HUES64 (cell line): ENCODE results near the gene TMEM183A.
"Not testable (repeated sequence)": the region's sequence is repeated elsewhere in the genome, so short reads cannot be mapped to it uniquely, and the experiment has no call there.

Experiments used
- H3K27ac ChIP-seq: 2 replicates; pipeline ENCODE4 v1.7.0; 2013; ENCODE audit warnings: low read depth, low read length, inconsistent platforms
- H3K27me3 ChIP-seq: 2 replicates; pipeline ENCODE4 v1.6.1; 2013; ENCODE audit warnings: mild to moderate bottlenecking, low read length; ENCODE audit not compliant: insufficient read depth
- H3K36me3 ChIP-seq: 2 replicates; pipeline ENCODE4 v1.6.1; 2013; ENCODE audit warnings: mild to moderate bottlenecking, low read length; ENCODE audit not compliant: insufficient read depth
- H3K4me1 ChIP-seq: 2 replicates; pipeline ENCODE4 v1.6.1; 2013; ENCODE audit warnings: mild to moderate bottlenecking, low read length, moderate library complexity; ENCODE audit not compliant: insufficient read depth
- H3K4me3 ChIP-seq: 2 replicates; pipeline ENCODE4 v1.5.1; 2013; ENCODE audit warnings: mild to moderate bottlenecking, low read length, moderate library complexity
- H3K9ac ChIP-seq: 2 replicates; pipeline ENCODE4 v1.6.1; 2013; ENCODE audit warnings: mild to moderate bottlenecking, low read depth, low read length
- H3K9me3 ChIP-seq: 2 replicates; pipeline ENCODE4 v1.6.1; 2013; ENCODE audit warnings: low read depth, low read length; ENCODE audit not compliant: insufficient read depth
- WGBS: fragments of 150-250, 120-280 bp; methylation state at CpG from one replicate; pipeline ENCODE4 v1.1.7; 2013; ENCODE audit warnings: missing lambda C conversion rate; 5-methylcytosine and 5-hydroxymethylcytosine counted together

TMEM183A gene

DNA sequence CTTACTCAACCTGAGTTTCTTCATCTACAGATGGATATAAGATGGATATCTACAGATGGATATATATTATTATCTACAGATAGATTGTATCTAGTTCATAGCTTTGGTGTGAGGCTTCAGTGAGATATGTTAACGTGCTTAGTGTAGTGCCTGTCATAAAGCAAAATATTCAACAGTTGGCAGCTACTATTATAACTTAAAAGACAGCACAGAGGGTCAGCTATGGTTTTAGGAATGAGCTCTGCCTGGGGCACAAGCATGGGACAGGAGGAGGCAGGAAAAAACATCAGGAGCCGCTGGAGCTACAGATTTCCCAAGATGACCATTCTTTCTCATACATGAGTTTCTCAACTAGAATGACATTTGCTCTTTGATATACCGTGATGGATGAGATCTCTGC lies 38.8 kb upstream of the TMEM183A start:
- H3K4me1 ChIP-seq: peaks cover 9% of the 10 kb centered on the region
- 92% methylated on average over 2 of the region's 3 CpGs for WGBS
- no peak overlapping the region for H3K9ac ChIP-seq
- no peaks in the 10 kb centered on the region for H3K9me3 ChIP-seq
- H3K27me3 ChIP-seq: peaks cover 12% of the 10 kb centered on the region
- peak overlapping the region; percentile 89 for H3K4me3 ChIP-seq
- no peak overlapping the region for H3K27ac ChIP-seq
- H3K36me3 ChIP-seq: peaks cover 4% of the 10 kb centered on the region; the same call in 1 of the 2 replicates

- Histone ChIP-seq H3K27ac (no peak overlapping the region), H3K27me3 (peaks cover 17% of the 10 kb centered on the region), H3K9ac (no peak overlapping the region), H3K36me3 (peaks cover 3% of the 10 kb centered on the region; the same call in 1 of the 2 replicates), H3K9me3 (no peaks in the 10 kb centered on the region), H3K4me3 (peak overlapping the region; percentile 4; the same call in 1 of the 2 replicates), H3K4me1 (peaks cover 9% of the 10 kb centered on the region)
- WGBS: 41% methylated on average over 5 of the region's 5 CpGs
These were observed 38.3 kb upstream of the TMEM183A start for GRCh38 chr1:202968895-202969295.

GRCh38 chr1:202972046-202972445 lies 35.1 kb upstream of the TMEM183A start:
- Histone ChIP-seq H3K27ac (no peak overlapping the region), H3K9ac (no peak overlapping the region), H3K9me3 (no peaks in the 10 kb centered on the region), H3K4me3 (no peak overlapping the region), H3K27me3 (peaks cover 27% of the 10 kb centered on the region), H3K4me1 (peaks cover 9% of the 10 kb centered on the region), H3K36me3 (no peaks in the 10 kb centered on the region)
- WGBS: 60% methylated on average over 3 of the region's 4 CpGs

DNA sequence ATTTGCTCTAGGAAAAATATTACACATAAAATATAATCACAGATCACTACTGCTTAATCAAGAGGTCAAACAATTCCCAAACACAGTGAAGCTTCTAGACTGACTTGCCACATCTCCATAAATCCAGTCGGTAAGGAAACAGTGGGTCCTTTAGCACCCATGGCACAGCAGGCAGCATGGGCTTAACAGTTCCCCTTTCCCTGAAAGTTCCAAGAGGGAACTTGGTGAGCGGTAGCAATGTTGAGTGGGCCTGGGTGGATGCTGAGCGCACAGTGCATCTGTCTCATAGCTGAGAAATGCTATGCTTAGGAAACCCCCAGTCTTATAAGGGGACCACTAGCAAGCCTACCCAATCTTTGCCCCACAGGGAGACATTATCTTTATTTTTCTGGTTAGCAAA lies 32.3 kb upstream of the TMEM183A start:
- Histone ChIP-seq H3K9ac (no peak overlapping the region), H3K9me3 (no peaks in the 10 kb centered on the region), H3K27me3 (peaks cover 17% of the 10 kb centered on the region), H3K27ac (no peak overlapping the region), H3K4me1 (no peaks in the 10 kb centered on the region; the same call in 1 of the 2 replicates), H3K36me3 (no peaks in the 10 kb centered on the region), H3K4me3 (no peak overlapping the region)
- WGBS: 90% methylated on average over 3 of the region's 3 CpGs

- H3K36me3 ChIP-seq: no peaks in the 10 kb centered on the region
- H3K27ac ChIP-seq: no peak overlapping the region
- 80% methylated on average over 3 of the region's 3 CpGs for WGBS
- no peak overlapping the region for H3K4me3 ChIP-seq
- H3K27me3 ChIP-seq: peaks cover 15% of the 10 kb centered on the region
- H3K4me1 ChIP-seq: no peaks in the 10 kb centered on the region; the same call in 1 of the 2 replicates
- H3K9me3 ChIP-seq: no peaks in the 10 kb centered on the region
- H3K9ac ChIP-seq: no peak overlapping the region
These were observed 30.5 kb upstream of the TMEM183A start for GRCh38 chr1:202976633-202977032.

DNA sequence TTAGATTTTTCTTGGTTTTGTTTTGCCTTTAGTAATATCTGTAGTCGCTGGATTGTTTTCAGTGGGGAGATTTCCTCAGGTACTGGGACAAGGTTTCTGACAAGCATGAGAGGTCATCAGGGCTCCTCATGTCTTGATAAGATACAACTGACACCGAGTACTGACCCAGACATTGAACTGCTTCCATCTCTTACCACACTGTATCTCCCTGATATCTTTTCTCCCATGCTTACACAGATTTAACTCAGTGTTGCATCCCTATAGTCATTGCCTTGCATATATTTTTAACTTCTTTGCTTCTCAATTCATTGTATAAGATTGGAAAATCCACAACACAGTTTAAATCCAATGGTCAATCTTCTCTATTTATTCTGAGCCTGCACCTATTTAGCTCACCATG lies 27.7 kb upstream of the TMEM183A start:
- Histone ChIP-seq H3K27ac (no peak overlapping the region), H3K9me3 (no peaks in the 10 kb centered on the region), H3K4me3 (no peak overlapping the region), H3K27me3 (peaks cover 5% of the 10 kb centered on the region; the same call in 1 of the 2 replicates), H3K4me1 (no peaks in the 10 kb centered on the region; the same call in 1 of the 2 replicates), H3K9ac (no peak overlapping the region), H3K36me3 (no peaks in the 10 kb centered on the region)
- 88% methylated on average over 2 of the region's 2 CpGs for WGBS

GRCh38 chr1:202981939-202982338 lies 25.2 kb upstream of the TMEM183A start:
- peaks cover 1% of the 10 kb centered on the region; the same call in 1 of the 2 replicates for H3K27me3 ChIP-seq
- WGBS: 93% methylated on average over 2 of the region's 2 CpGs
- H3K9me3 ChIP-seq: no peaks in the 10 kb centered on the region
- no peak overlapping the region for H3K9ac ChIP-seq
- no peaks in the 10 kb centered on the region for H3K36me3 ChIP-seq
- H3K4me1 ChIP-seq: no peaks in the 10 kb centered on the region; the same call in 1 of the 2 replicates
- no peak overlapping the region for H3K4me3 ChIP-seq
- H3K27ac ChIP-seq: no peak overlapping the region

DNA sequence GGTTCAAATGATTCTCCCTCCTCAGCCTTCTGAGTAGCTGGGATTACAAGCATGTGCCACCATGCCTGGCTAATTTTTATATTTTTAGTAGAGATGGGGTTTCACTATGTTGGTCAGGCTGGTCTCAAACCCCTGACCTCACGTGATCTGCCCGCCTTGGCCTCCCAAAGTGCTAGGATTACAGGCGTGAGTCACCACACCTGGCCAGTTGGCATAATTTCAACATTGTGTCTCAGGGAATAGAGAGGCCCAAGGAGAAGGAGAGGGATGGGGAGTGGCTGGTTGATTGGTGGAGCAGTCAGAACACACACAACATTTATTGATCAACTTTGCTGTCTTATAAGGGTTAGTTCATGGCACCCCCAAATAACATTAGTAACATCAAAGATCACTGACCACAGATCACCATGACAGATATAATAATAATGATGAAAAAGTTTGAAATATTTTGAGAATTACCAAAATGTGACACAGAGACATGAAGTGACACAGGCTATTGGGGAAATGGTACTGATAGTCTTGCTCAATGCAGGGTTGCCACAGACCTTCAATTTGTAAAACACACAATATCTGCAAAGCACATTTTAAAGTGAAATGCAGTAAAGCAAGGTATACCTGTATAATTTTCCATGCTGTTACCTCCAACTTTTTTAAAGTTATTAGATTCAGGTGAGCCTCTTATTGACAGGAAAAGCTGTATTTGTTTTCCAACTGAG lies 24.3 kb upstream of the TMEM183A start:
- no peak overlapping the region for H3K27ac ChIP-seq
- H3K27me3 ChIP-seq: peaks cover 2% of the 10 kb centered on the region; the same call in 1 of the 2 replicates
- H3K9ac ChIP-seq: no peak overlapping the region
- H3K9me3 ChIP-seq: no peaks in the 10 kb centered on the region
- 89% methylated on average over 3 of the region's 3 CpGs for WGBS
- H3K4me1 ChIP-seq: no peaks in the 10 kb centered on the region
- H3K4me3 ChIP-seq: no peak overlapping the region
- H3K36me3 ChIP-seq: no peaks in the 10 kb centered on the region

- H3K27ac ChIP-seq, H3K9ac ChIP-seq, H3K27me3 ChIP-seq, H3K9me3 ChIP-seq, H3K4me3 ChIP-seq, H3K4me1 ChIP-seq, H3K36me3 ChIP-seq: not testable (repeated sequence)
- WGBS: 78% methylated on average over 7 of the region's 9 CpGs
These were observed 21.1 kb upstream of the TMEM183A start for GRCh38 chr1:202986120-202986519.

- no peak overlapping the region for H3K9ac ChIP-seq
- H3K9me3 ChIP-seq: no peaks in the 10 kb centered on the region
- no peak overlapping the region for H3K4me3 ChIP-seq
- H3K36me3 ChIP-seq: no peaks in the 10 kb centered on the region
- H3K27ac ChIP-seq: no peak overlapping the region
- H3K27me3 ChIP-seq: peaks cover 2% of the 10 kb centered on the region; the same call in 1 of the 2 replicates
- 92% methylated on average over 7 of the region's 7 CpGs for WGBS
- no peaks in the 10 kb centered on the region for H3K4me1 ChIP-seq
These were observed 19.9 kb upstream of the TMEM183A start for GRCh38 chr1:202987255-202987654.

GRCh38 chr1:202987922-202988583 lies 19.1 kb upstream of the TMEM183A start:
- H3K4me1 ChIP-seq: no peaks in the 10 kb centered on the region
- peaks cover 2% of the 10 kb centered on the region; the same call in 1 of the 2 replicates for H3K27me3 ChIP-seq
- no peaks in the 10 kb centered on the region for H3K36me3 ChIP-seq
- H3K4me3 ChIP-seq: no peak overlapping the region
- H3K27ac ChIP-seq: no peak overlapping the region
- no peak overlapping the region for H3K9ac ChIP-seq
- 78% methylated on average over 5 of the region's 5 CpGs for WGBS
- no peaks in the 10 kb centered on the region for H3K9me3 ChIP-seq
